Measurements from ENCODE around the gene NT5DC4. TPM values are rescaled to one million over a fixed set of nuclear protein-coding genes. Genes with fewer than 3 reads are reported as not detected.

The NT5DC4 gene
- total RNA-seq (2014; rRNA removed): not detected in 2 replicates
- not detected for polyA plus RNA-seq (2012)

DNA sequence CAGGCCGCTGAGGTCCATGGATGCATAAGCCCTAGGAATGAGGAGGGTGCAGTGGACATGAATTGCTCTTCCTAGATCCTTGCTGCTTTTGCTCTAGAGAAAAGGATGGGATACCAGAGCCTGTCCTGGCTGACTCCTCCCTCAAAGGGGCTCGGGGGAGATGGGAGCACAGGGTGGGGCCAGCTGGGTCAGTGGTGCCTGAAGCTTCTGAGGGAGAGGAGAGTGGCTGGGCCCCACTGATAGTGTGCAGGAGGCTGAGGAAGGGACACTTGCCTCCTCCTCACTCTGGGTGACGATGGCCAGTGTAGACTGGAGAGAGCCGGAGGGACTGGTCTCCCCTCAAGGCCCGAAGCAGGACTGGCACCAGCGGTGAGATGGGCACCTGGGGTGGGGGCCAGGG is at the start of gene NT5DC4:
Gene NT5DC4, plus strand, starts transcription at position 236 of the 400 bp plus-strand sequence. Its CDS starts 60 bp downstream, at position 296.
- DNase-seq (ENCODE audit: low read depth): no peak

DNA sequence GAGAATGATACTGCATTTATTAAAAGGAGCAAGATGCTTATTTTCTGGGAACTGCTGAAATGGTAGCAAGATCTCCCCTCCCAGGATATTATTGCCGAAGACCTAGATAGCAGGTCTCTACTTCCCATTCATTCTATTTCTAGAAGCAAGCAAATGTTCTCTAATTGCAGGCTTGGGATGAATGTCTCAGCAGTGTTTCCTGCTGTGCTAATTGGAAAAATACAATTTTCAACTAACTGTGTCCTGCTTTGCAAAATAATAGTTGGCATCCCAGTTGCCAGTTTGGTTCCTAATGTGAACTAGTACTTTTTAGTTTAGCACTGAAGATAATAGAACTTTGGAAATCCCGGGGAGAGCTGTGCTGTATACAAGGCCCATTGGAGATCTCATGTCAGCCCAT is 49.0 kb upstream of the NT5DC4 start:
- no peak for DNase-seq (ENCODE audit: low read depth)

GRCh38 chr2:112673008-112673407 is 47.8 kb upstream of the NT5DC4 start:
- DNase-seq (ENCODE audit: low read depth): no peak

- DNase-seq (ENCODE audit: low read depth): no peak
Observed at GRCh38 chr2:112674229-112674628, 46.6 kb upstream of the NT5DC4 start.

- no peak for DNase-seq (ENCODE audit: low read depth)
Observed at GRCh38 chr2:112679484-112679883, 41.3 kb upstream of the NT5DC4 start.

GRCh38 chr2:112680666-112681101 is 40.1 kb upstream of the NT5DC4 start:
- DNase-seq (ENCODE audit: low read depth): no peak

- DNase-seq (ENCODE audit: low read depth): no peak
Observed at GRCh38 chr2:112682101-112682500, 38.7 kb upstream of the NT5DC4 start.

GRCh38 chr2:112683550-112684414 is 37.0 kb upstream of the NT5DC4 start:
- no peak for DNase-seq (ENCODE audit: low read depth)

DNA sequence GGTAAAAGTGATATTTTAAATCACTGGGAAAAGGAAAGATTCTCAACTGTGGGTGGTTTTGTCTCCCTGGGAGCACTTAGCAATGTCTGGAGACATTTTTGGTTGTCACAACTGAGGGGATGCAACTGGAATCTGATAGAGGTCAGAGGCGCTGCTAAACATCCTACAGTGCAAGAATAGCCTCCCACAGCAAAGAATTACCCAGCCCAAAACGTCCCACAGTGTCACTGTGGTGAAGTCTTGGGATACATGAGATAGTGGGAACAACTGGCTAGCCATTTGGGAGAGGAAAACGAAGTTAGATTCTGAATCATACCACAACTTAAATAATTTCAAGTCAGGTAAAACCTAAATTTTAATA is 36.4 kb upstream of the NT5DC4 start:
- DNase-seq (ENCODE audit: low read depth): no peak

GRCh38 chr2:112685271-112685884 is 35.4 kb upstream of the NT5DC4 start:
- DNase-seq (ENCODE audit: low read depth): no peak

GRCh38 chr2:112686348-112687217 is 34.2 kb upstream of the NT5DC4 start:
- no peak for DNase-seq (ENCODE audit: low read depth)

DNA sequence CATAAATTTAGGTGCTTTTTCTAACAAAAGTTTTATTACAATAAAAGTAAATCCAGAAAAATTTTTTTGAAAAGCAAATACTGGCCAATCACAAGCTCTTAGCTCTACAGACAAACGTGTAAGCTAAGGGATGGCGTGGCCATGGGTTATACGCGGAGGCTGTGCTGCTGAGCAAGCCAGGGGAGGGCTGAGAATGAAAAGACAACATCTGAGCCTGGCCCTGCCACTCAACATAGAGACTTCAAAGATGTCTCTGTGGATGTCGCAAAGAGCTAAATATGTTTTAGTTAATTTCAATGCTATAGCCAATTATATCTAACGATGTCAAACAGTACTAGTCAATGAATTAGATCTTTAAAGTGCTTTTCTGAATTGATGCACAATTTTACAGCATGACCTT is 33.3 kb upstream of the NT5DC4 start:
- no peak for DNase-seq (ENCODE audit: low read depth)

- no peak for DNase-seq (ENCODE audit: low read depth)
Observed at GRCh38 chr2:112688086-112688880, 32.5 kb upstream of the NT5DC4 start.

DNA sequence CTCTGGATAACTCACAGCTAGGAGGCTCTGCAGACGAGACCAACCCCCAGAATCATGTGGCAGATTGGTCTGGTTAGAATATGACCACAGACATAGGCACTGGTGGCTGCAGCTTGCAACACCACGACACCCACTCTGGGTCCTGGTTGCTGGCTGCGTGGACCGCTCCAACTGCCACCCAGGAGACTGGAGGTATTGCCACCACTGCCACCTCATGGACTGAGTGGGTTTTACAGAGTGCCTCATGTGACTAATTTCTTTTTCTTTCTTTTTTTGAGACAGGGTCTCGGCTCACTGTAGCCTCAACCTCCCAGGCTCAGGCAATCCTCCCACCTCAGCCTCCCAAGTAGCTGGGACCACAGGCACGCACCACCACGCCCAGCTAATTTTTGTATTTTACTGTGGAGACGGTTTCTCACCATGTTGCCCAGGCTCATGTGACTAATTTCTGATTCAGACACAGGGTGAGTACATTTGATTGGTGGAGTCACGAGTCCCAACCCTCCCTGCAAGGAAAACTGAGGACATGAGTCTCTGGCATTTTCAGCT is 29.9 kb upstream of the NT5DC4 start:
- DNase-seq (ENCODE audit: low read depth): peak; percentile 75

DNA sequence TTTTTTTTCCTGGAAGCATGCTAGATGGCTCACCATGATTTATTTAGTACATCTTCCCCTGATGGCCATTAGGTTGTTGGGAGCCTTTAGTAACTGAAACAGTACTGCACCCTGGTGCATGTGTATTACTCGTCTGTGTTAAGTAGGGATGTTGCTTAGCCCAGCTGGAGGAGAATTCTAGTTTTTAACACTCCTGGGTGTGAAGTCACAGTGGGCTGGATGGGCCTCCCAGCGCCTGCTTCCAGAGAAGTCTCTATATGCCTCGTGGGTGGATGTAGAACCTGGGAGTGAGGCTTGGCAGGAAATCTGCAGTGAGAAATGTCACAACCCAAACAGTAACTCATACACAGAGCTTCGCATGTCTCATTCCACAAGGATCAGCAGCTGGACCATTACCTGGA is 28.9 kb upstream of the NT5DC4 start:
- DNase-seq (ENCODE audit: low read depth): no peak

- DNase-seq (ENCODE audit: low read depth): peak; percentile 99
Observed at GRCh38 chr2:112692495-112692911, 28.3 kb upstream of the NT5DC4 start.

- DNase-seq (ENCODE audit: low read depth): no peak
Observed at GRCh38 chr2:112692918-112693317, 27.9 kb upstream of the NT5DC4 start.

DNA sequence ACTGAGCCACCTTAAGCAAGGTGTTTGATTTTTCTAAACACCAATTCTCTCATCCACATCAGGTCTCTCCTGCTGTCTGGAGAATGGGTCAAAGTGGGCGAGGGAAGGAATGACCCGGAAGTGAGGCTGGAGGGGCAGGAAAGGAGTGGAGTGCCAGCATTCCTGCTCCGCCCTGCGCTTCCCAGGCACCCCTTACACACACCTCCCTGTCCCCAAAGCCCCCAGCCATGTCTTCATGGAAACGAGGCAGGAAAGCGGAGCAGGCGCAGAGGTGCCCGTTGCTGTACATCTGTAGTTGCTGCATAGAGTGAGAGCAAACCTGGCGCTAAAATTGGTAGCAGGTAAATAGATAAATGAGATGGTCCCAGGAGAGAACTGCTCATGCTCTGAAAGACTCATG is 27.2 kb upstream of the NT5DC4 start:
- no peak for DNase-seq (ENCODE audit: low read depth)

DNA sequence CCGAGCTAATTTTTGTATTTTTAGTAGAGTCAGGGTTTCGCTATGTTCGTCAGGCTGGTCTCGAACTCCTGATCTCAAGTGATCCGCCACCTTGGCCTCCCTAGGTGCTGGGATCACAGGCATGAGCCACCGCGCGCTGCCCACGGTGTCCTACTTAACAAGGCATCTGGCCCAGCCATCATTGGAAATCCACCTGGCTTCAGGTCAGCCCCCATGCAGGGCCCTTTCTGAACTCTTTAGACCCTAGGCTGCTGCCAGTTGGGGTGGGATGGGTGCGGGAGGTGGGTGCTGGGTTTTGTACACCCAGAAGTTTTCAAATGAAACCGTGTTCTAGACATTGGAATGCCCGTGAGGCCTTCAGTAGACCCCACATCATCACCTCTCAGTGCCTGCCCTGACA is 26.6 kb upstream of the NT5DC4 start:
- DNase-seq (ENCODE audit: low read depth): no peak

- no peak for DNase-seq (ENCODE audit: low read depth)
Observed at GRCh38 chr2:112698834-112699515, 21.8 kb upstream of the NT5DC4 start.
